Rectal smooth muscle tissue (tissue), 1 donor: Measurements from ENCODE around the gene ALOX12B.
A peak's percentile ranks its signal among the peaks of the same experiment; 100 is the strongest.

Experiments used
- H3K27ac ChIP-seq: one replicate; pipeline ENCODE4 v1.7.0; 2013; ENCODE audit warnings: low read depth, low read length, inconsistent platforms
- H3K27me3 ChIP-seq: one replicate; pipeline ENCODE4 v1.7.0; 2013; ENCODE audit warnings: low read length; ENCODE audit not compliant: control insufficient read depth, insufficient read depth
- H3K36me3 ChIP-seq: one replicate; pipeline ENCODE4 v1.7.0; 2013; ENCODE audit warnings: low read length; ENCODE audit not compliant: control insufficient read depth, insufficient read depth
- H3K4me1 ChIP-seq: one replicate; pipeline ENCODE4 v1.7.0; 2013; ENCODE audit warnings: low read length; ENCODE audit not compliant: control insufficient read depth, insufficient read depth
- H3K4me3 ChIP-seq: one replicate; pipeline ENCODE4 v1.7.0; 2013; ENCODE audit warnings: low read length
- H3K9ac ChIP-seq: one replicate; pipeline ENCODE4 v1.7.0; 2013; ENCODE audit warnings: low read length

The ALOX12B gene

GRCh38 chr17:8075574-8076342 lies 11.8 kb downstream of the ALOX12B start:
- peaks cover 35% of the 10 kb centered on the region for H3K27me3 ChIP-seq

GRCh38 chr17:8075081-8075480 lies 12.4 kb downstream of the ALOX12B start:
- Histone ChIP-seq H3K4me1 (peaks cover 3% of the 10 kb centered on the region), H3K27me3 (peaks cover 35% of the 10 kb centered on the region), H3K36me3 (no peaks in the 10 kb centered on the region), H3K4me3 (no peak overlapping the region), H3K27ac (no peak overlapping the region), H3K9ac (no peak overlapping the region)

More at GRCh38 chr17:8075574-8076342, 11.8 kb downstream of the ALOX12B start:
- Histone ChIP-seq H3K27ac (no peak overlapping the region), H3K9ac (no peak overlapping the region), H3K4me1 (peaks cover 3% of the 10 kb centered on the region), H3K4me3 (no peak overlapping the region), H3K36me3 (no peaks in the 10 kb centered on the region)

GRCh38 chr17:8074554-8074953 lies 13.0 kb downstream of the ALOX12B start:
- no peaks in the 10 kb centered on the region for H3K36me3 ChIP-seq
- H3K4me3 ChIP-seq = no peak overlapping the region
- H3K9ac ChIP-seq = no peak overlapping the region
- no peaks in the 10 kb centered on the region for H3K4me1 ChIP-seq
- peaks cover 33% of the 10 kb centered on the region for H3K27me3 ChIP-seq
- H3K27ac ChIP-seq = no peak overlapping the region

DNA sequence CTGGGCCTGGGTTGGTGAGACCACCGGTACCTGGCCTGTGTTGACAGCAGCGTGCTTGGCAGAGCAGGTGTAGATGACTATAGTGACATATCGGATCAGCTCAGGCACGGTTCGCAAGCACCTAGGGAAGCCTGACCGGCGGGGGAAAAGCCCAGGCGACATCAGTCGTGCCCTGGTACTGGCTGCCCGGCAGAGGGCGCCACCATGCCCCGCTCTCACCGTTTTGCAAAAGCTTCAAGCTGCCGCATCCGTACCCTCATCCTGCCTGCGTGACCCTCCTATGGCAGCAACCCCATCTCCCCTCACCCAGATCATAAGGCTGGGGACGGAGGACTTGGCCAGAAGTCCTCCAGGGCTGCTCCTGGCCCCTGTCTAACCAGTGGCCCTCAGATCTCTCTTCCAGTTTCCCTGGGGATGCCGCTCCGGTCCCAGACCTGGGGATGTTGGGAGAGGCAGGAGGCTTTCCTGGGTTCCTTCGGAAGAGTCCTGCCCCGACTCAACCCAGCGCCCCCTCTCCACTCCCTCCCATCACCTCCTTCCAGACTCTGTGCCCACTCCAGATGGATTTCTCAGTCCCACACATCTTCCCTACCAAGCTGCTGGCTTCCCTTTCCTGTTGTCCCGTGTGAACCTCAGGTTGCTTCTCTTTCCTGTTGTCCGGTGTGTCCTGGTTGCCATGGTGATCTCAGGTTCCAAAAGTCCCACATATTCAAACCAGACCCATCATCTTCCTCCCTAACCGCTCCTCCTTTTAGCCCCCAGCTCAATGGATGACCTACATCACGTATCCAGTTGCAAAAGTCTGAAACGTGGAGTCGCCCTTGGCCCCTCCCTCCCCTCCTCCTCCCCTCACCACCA lies 13.7 kb downstream of the ALOX12B start:
- Histone ChIP-seq H3K4me3 (no peak overlapping the region), H3K36me3 (no peaks in the 10 kb centered on the region), H3K4me1 (no peaks in the 10 kb centered on the region), H3K27me3 (peaks cover 33% of the 10 kb centered on the region), H3K9ac (no peak overlapping the region), H3K27ac (no peak overlapping the region)

DNA sequence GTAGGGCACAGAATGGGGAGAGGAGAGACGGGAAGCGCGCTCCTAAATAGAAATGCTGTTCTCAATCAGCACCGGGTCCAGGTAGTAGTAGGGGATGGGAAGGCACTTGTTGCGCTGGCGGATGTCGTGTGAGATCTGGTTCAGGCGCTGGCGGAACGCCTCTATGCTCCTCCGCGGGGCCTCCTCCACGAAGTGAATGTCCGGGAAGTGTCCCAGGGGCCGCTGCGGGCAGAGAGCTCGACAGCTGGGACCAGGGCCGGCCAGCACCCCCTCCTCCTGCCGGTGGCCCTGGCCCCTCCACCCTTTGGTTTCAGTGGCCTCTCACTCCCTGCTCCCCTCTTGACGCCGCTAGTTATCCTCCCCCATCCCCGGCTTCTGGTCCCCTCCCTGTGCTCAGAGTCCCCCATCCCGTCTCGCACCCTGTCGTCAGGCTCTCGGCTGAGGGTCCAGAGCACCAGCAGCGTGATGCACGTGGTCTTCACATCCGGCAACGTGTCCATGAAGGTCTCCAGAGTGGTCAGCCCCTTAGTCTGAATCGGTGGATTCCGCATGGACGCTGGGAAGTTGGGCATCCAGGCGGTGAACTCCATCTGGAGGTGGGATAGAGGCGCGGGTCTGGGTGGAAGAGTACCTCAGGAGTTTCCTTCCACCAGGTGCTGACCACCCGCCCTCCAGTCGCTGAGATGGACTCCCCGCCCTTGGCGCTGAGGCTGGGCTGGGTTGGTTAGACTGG lies 14.6 kb downstream of the ALOX12B start:
- no peak overlapping the region for H3K9ac ChIP-seq
- H3K4me1 ChIP-seq = no peaks in the 10 kb centered on the region
- no peak overlapping the region for H3K27ac ChIP-seq
- H3K36me3 ChIP-seq = no peaks in the 10 kb centered on the region
- peaks cover 33% of the 10 kb centered on the region for H3K27me3 ChIP-seq
- peak overlapping the region; percentile 19 for H3K4me3 ChIP-seq

DNA sequence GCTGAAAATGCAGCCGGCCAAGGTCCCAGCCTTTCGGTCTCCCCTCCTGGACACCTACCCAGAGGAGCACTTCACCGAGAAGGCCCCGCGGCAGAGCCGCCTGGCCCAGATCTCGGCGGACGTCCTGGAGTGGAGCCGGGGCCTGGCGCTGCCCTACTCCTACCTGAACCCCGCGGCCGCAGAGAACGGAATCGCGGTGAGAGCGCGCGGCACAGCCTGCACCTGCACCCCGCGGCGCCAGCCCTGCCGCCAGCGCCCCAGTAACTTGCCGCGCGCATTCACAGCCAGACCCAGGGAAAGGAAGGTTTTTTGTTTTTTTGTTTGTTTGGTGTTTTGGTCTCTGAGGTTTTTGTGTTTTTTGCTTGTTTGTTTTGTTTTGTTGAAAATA lies 15.2 kb downstream of the ALOX12B start:
- Histone ChIP-seq H3K4me3 (peak overlapping the region; percentile 19), H3K27ac (no peak overlapping the region), H3K27me3 (peaks cover 33% of the 10 kb centered on the region), H3K4me1 (no peaks in the 10 kb centered on the region), H3K36me3 (no peaks in the 10 kb centered on the region), H3K9ac (no peak overlapping the region)

GRCh38 chr17:8071496-8071895 lies 16.0 kb downstream of the ALOX12B start:
- no peaks in the 10 kb centered on the region for H3K4me1 ChIP-seq
- no peak overlapping the region for H3K9ac ChIP-seq
- H3K27me3 ChIP-seq = peaks cover 31% of the 10 kb centered on the region
- H3K36me3 ChIP-seq = no peaks in the 10 kb centered on the region
- H3K4me3 ChIP-seq = no peak overlapping the region
- H3K27ac ChIP-seq = no peak overlapping the region

GRCh38 chr17:8069587-8069860 lies 18.0 kb downstream of the ALOX12B start:
- peaks cover 23% of the 10 kb centered on the region for H3K27me3 ChIP-seq
- no peak overlapping the region for H3K9ac ChIP-seq
- no peaks in the 10 kb centered on the region for H3K4me1 ChIP-seq
- H3K4me3 ChIP-seq = no peak overlapping the region
- H3K27ac ChIP-seq = no peak overlapping the region
- no peaks in the 10 kb centered on the region for H3K36me3 ChIP-seq

DNA sequence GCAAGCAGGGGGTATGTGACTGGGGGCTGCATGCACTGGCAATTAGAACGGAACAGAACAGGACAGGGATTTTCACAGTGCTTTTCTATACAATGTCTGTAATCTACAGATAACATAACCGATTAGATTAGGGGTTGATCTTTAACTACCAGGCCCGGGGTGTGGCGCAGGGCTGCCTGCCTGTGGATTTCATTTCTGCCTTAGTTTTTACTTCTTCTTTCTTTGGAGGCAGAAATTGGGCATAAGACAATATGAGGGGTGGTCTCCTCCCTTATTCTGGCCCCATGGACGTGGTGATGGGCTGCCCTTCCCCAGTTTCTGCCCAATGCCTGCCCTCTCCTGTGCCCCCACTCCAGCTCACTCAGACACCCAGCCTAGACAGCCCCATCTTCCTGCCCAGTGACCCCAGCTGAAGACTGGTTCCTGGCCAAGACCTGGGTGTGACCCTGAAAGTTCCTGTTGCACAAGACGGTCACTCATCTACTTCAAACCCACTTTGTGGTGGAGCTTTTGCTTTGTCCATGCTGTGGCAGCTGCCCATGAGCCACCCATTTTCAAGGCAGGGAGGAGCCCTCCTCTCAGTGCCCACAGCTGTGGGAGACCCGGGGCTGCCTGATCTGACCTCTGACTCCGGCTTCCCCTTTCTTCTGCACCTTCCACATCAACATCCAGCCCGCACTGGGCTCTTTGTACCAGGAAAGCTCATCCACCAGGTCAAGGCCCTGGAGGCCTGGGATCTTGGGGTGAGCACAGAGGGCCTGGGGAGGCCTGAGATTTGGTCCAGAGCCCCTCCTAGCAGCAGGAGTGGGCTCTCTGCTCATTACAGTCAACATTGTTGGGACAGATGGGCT lies 18.6 kb downstream of the ALOX12B start:
- no peak overlapping the region for H3K4me3 ChIP-seq

GRCh38 chr17:8067806-8068205 lies 19.7 kb downstream of the ALOX12B start:
- Histone ChIP-seq H3K36me3 (no peaks in the 10 kb centered on the region), H3K9ac (no peak overlapping the region), H3K27ac (no peak overlapping the region), H3K4me3 (no peak overlapping the region), H3K4me1 (no peaks in the 10 kb centered on the region), H3K27me3 (peaks cover 8% of the 10 kb centered on the region)

More for the DNA sequence above, 18.6 kb downstream of the ALOX12B start:
- Histone ChIP-seq H3K9ac (no peak overlapping the region), H3K27me3 (peaks cover 18% of the 10 kb centered on the region), H3K4me1 (no peaks in the 10 kb centered on the region), H3K27ac (no peak overlapping the region), H3K36me3 (no peaks in the 10 kb centered on the region)

DNA sequence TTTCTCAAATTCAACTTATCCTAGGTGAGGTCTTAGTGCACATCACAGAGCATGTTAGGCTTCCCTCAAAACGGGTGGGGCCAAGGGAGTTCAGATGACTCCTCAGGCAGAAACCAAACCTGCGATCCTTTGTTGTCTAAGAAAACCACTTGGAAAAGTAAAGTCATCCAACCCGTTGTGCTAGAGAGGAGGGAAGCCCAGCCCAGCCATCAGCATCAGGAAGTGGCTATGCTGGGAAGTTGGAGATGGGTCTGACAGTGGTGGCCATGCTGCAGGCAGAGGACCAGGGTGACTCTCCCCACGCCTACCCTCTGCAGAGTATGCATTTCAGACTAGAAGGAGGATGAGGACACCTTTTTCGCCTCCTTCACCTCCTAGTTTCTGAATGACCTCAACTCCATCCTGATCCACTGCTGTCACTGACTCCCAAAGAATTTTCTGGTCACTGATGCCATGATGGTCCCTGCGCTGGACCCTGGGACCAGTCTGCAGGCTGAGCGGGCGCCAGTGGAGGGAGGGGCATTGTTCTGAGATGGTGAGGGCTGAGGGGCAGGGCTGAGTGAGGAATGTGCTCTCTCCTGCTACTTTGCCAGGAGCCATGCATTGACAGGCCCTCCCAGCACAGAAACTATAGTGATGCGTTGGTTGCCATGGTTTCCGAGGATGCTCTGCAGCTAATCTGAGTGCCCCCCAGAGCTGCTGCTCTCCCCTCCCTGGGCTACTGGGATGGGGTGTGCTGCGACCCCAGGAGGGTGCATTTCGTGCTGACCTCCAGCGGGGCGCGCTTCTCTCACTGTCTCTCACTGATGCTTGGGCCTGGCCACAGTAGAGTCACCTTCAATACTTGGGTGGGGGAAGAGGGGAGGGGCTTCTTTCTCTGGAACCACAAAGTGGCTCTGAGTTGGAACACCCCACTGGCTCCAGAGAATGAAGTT lies 20.4 kb downstream of the ALOX12B start:
- H3K27ac ChIP-seq = no peak overlapping the region
- peaks cover 4% of the 10 kb centered on the region for H3K27me3 ChIP-seq

More for the DNA sequence above, 20.4 kb downstream of the ALOX12B start:
- Histone ChIP-seq H3K9ac (no peak overlapping the region), H3K4me1 (no peaks in the 10 kb centered on the region), H3K36me3 (no peaks in the 10 kb centered on the region), H3K4me3 (no peak overlapping the region)
